GM12891 (cell line): ENCODE results near the gene GLS.
"Not testable (repeated sequence)": the region's sequence is repeated elsewhere in the genome, so short reads cannot be mapped to it uniquely, and the experiment has no call there.

Source experiments
- DNase-seq: peaks from one replicate; pipeline ENCODE4 v3.0.0; 2011; ENCODE audit warnings: low spot score; ENCODE audit not compliant: insufficient read length
- FAIRE-seq: peaks from 2 replicates; lab custom pipeline; 2011; peaks lifted over from hg19 to GRCh38; lab: Jason Lieb, UNC
- PAX5 ChIP-seq: IDR thresholded peaks from 2 replicates; pipeline ENCODE4 v1.6.1; 2011; ENCODE audit warnings: low read length, moderate library complexity, mild to moderate bottlenecking; ENCODE audit not compliant: insufficient read depth, severe bottlenecking
- POLR2A ChIP-seq: IDR thresholded peaks from 2 replicates; pipeline ENCODE4 v1.6.1; 2011; ENCODE audit warnings: low read depth, low read length, control low read depth
- POLR2AphosphoS5 ChIP-seq: IDR thresholded peaks from 2 replicates; pipeline ENCODE4 v1.6.1; 2011; ENCODE audit warnings: low read depth, low read length, control low read depth
- POU2F2 ChIP-seq: IDR thresholded peaks from 2 replicates; pipeline ENCODE4 v1.6.1; 2011; ENCODE audit warnings: low read depth, mild to moderate bottlenecking, control low read depth, low read length, moderate library complexity
- SPI1 ChIP-seq: IDR thresholded peaks from 2 replicates; pipeline ENCODE4 v1.6.1; 2011; ENCODE audit warnings: low read depth, low read length, control low read depth
- TAF1 ChIP-seq: IDR thresholded peaks from 2 replicates; pipeline ENCODE4 v1.6.1; 2011; ENCODE audit warnings: low read depth, low read length, control low read depth

Gene GLS

GRCh38 chr2:190882856-190883582 is 2.4 kb downstream of the GLS start:
- FAIRE-seq: no peak
- no peak for DNase-seq
- no peak for TF ChIP-seq PAX5
- TF ChIP-seq POLR2AphosphoS5: no peak
- no peak for TF ChIP-seq POLR2A
- no peak for TF ChIP-seq TAF1
- no peak for TF ChIP-seq SPI1

- DNase-seq, FAIRE-seq: not testable (repeated sequence)
Measured at GRCh38 chr2:190885844-190886243, 5.2 kb downstream of the GLS start.

- FAIRE-seq (peak; percentile 87), DNase-seq (no peak)
- no peak for TF ChIP-seq POLR2A
- TF ChIP-seq SPI1: no peak
- no peak for TF ChIP-seq PAX5
- TF ChIP-seq TAF1: no peak
- no peak for TF ChIP-seq POU2F2
- TF ChIP-seq POLR2AphosphoS5: no peak
Measured at GRCh38 chr2:190887089-190887488, 6.5 kb downstream of the GLS start.

- TF ChIP-seq POLR2A (no peak), TAF1 (no peak), POLR2AphosphoS5 (no peak), PAX5 (no peak), POU2F2 (no peak)
- DNase-seq (no peak), FAIRE-seq (no peak)
Measured at GRCh38 chr2:190888449-190888848, 7.8 kb downstream of the GLS start.

GRCh38 chr2:190889175-190889943 is 8.7 kb downstream of the GLS start:
- TF ChIP-seq PAX5 (no peak), TAF1 (no peak), POLR2AphosphoS5 (no peak), POU2F2 (no peak), SPI1 (no peak), POLR2A (no peak)
- no peak for DNase-seq
- FAIRE-seq: peak; percentile 38

GRCh38 chr2:190891372-190891771 is 10.8 kb downstream of the GLS start:
- no peak for DNase-seq
- no peak for FAIRE-seq
- TF ChIP-seq SPI1: peak; percentile 97
- no peak for TF ChIP-seq TAF1
- TF ChIP-seq POU2F2: no peak
- TF ChIP-seq POLR2AphosphoS5: peak; percentile 44; the same call in 1 of the 2 replicates
- no peak for TF ChIP-seq PAX5

GRCh38 chr2:190891889-190892288 is 11.3 kb downstream of the GLS start:
- DNase-seq: no peak
- TF ChIP-seq POU2F2 (no peak), PAX5 (no peak), POLR2AphosphoS5 (no peak), POLR2A (no peak), SPI1 (no peak), TAF1 (no peak)
- no peak for FAIRE-seq

GRCh38 chr2:190893157-190893556 is 12.5 kb downstream of the GLS start:
- no peak for FAIRE-seq
- no peak for TF ChIP-seq POLR2AphosphoS5
- TF ChIP-seq SPI1: no peak
- TF ChIP-seq PAX5: no peak
- no peak for TF ChIP-seq POLR2A
- TF ChIP-seq TAF1: no peak
- no peak for TF ChIP-seq POU2F2

GRCh38 chr2:190896477-190896876 is 15.9 kb downstream of the GLS start:
- no peak for TF ChIP-seq POU2F2
- no peak for TF ChIP-seq POLR2AphosphoS5
- no peak for TF ChIP-seq TAF1
- TF ChIP-seq POLR2A: no peak
- no peak for TF ChIP-seq SPI1
- TF ChIP-seq PAX5: no peak
- no peak for FAIRE-seq
- no peak for DNase-seq

More at GRCh38 chr2:190893157-190893556, 12.5 kb downstream of the GLS start:
- DNase-seq: no peak
